ENCODE measurements around the gene CDKN2D.

Gene CDKN2D

DNA sequence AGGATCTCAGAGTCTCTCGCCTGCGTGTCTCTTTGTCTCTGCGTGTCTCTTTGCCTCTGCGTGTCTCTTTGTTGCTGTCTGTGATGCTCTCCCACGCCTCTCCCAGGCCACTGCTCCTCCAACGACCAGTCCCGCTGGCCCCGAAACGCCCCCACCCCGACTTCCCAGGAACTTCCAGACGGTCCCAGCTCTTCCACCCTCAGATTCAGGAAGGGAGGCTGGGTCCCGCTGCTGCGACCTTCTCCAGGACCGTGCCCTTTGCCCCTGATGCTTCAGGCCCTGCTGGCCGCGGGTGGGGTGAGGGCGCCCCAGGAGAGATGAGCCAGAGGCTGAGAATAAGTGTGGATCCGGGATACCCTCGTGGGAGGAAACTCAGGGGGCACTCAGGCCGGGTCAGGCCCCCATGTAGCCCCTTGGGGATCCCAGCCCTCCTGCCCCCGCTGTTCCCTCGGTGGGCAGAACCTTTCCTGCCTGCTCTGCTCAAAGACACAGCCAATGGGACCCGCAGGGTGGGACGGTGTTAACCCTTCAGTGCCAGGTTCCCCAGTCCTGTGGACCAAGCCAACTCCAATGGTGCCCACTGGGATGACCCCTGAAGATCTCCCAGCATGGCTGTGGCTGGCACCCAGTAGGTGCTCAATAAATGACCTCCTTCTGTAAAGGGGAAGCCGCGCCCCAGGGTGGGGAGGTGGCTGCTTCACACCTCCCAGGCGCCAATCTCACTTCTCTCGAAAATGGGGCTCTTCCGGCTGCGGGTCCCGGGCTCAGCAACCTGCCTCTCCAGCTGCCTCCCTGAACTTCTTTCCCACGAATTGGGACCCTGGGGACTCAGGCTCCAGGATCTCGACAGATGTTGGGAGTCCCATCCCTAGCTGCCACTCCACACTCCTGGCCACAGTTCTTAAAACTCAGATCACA is 50.1 kb downstream of the CDKN2D start:
- DNase-seq = no peak

DNA sequence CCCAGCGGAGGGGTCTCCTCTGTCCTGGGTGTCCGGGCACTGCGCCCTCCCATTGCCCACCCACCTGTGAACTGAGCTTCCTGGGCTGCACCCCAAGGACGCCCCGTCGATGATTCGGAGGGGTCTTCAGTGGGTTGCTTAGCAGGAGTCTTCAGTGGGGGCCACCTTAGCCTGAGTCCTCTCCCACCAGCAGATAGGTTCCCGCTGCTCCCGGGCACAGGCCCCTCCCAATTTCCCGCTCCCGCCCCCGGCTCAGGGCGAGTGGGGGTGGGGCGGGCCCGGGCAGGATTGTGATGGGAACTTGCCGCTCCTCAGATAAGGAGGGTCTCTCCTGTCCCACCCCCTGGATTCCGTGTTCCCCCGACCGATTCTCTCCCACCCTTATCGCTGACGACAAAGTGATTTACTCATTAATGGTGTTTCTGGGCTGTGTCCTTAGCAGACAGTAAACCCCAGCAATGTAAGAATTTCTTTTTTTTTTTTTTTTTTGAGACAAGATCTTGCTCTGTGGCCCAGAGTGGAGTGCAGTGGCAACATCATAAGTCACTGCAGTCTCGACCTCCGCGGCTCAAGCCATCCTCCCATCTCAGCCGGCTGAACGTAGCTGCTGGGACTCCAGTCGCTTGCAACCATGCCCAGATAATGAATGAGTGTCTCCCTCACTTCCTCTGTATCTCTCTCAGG is 50.9 kb downstream of the CDKN2D start:
- no peak for DNase-seq

DNA sequence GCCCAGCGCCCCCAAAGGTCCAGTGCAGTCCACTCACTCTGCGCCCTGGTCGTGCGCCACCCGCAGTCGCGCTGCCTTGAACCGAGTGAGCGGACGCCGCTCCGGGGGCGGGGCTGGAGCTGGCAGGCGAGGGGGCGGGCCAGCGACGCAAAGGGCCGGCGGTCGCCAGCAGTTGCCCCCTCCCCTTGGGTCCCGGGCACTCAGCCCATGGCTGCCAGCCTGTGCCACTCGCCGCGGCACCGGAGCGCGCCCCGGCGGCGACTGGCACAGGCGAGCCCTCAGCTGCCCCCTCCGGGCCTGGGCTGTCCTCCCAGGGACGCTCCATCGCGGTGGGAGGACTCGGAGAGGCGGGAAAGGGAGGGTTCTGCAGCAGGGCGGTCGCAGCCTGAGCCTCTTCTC is 51.4 kb downstream of the CDKN2D start, which contains the start of gene S1PR5:
TSS of gene S1PR5 (minus strand) at position 87 of the 399 bp plus-strand sequence. CDS start 2,436 bp downstream, outside the sequence.
- no peak for DNase-seq

DNA sequence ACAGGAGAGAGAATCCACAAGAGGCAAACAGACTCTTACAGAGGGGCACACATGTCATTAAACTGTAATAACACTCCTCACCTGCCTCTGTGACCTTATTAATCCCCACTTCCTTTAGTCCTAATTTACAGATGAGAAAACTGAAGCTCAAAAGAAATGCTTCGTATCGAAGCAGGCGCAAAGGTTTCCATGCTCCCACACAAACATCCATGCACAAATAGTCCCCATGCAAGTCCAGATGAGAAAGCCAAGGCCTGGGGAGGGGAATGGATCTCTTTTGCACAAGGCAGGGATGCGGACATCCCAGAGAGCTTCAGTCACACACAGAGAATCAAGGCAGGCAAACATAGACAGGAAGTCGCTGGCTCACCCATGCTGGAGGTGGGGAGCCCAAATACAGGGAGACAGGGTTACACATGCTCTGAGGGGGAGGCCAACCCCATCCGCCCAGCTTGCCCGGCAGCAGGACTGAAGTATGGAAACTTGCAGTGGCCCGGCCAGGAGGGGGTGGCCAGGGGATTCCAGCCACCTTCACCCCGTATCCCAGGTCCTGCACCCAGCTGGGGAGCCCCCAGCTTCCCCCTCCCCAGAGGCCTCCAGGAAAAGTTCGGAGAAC is 52.0 kb downstream of the CDKN2D start:
- no peak for DNase-seq

Measured in NCI-H2107 (cell line).